ENCODE measurements around the gene ARHGEF39. TPM values are rescaled to one million over a fixed set of nuclear protein-coding genes. Genes with fewer than 3 reads are reported as not detected.

ARHGEF39 gene
- total and polyA plus RNA-seq, 9 of the 15 experiments (the other 6 are each of a cell fraction or from before 2014, with no cell fraction given), result 2.8 to 21.7 (median 12.9) TPM

DNA sequence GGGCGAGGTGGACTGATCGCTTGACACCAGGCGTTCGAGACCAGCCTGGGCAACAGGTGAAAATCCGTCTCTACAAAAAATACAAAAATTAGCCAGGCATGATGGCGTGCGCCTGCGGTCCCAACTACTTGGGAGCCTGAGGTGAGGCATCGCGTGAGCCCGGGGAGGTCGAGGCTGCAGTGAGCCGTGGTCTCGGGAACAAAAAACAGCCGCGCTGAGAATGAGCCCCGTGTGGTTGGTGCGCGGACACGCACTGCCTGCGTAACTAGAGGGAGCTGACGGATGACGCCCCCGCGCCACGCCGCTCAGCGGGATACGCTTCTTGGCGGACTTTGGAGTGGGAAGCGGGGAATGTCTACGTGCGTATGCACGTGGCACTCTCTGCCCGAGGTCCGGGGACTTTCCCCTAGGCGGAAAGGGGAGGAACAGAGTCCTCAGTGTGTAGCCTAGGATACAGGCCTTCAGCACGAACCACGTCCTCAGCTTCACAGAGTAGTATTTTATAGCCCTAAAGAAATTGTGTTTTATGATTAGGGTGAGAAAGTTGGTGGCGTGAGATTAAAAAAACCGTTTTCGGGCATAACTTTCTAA is 7.4 kb downstream of the ARHGEF39 start, which contains the start of gene RMRP (continued):
- TF ChIP-seq, protein P1, sequence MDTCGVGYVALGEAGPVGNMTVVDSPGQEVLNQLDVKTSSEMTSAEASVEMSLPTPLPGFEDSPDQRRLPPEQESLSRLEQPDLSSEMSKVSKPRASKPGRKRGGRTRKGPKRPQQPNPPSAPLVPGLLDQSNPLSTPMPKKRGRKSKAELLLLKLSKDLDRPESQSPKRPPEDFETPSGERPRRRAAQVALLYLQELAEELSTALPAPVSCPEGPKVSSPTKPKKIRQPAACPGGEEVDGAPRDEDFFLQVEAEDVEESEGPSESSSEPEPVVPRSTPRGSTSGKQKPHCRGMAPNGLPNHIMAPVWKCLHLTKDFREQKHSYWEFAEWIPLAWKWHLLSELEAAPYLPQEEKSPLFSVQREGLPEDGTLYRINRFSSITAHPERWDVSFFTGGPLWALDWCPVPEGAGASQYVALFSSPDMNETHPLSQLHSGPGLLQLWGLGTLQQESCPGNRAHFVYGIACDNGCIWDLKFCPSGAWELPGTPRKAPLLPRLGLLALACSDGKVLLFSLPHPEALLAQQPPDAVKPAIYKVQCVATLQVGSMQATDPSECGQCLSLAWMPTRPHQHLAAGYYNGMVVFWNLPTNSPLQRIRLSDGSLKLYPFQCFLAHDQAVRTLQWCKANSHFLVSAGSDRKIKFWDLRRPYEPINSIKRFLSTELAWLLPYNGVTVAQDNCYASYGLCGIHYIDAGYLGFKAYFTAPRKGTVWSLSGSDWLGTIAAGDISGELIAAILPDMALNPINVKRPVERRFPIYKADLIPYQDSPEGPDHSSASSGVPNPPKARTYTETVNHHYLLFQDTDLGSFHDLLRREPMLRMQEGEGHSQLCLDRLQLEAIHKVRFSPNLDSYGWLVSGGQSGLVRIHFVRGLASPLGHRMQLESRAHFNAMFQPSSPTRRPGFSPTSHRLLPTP (IDR thresholded peaks at IDR 0.05; ENCODE audit: borderline replicate concordance, extremely low read depth, insufficient read length), result peak; percentile 47
- TF ChIP-seq, protein P2, sequence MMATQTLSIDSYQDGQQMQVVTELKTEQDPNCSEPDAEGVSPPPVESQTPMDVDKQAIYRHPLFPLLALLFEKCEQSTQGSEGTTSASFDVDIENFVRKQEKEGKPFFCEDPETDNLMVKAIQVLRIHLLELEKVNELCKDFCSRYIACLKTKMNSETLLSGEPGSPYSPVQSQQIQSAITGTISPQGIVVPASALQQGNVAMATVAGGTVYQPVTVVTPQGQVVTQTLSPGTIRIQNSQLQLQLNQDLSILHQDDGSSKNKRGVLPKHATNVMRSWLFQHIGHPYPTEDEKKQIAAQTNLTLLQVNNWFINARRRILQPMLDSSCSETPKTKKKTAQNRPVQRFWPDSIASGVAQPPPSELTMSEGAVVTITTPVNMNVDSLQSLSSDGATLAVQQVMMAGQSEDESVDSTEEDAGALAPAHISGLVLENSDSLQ (IDR thresholded peaks at IDR 0.05), result peak; percentile 74
- TF ChIP-seq, protein P3, sequence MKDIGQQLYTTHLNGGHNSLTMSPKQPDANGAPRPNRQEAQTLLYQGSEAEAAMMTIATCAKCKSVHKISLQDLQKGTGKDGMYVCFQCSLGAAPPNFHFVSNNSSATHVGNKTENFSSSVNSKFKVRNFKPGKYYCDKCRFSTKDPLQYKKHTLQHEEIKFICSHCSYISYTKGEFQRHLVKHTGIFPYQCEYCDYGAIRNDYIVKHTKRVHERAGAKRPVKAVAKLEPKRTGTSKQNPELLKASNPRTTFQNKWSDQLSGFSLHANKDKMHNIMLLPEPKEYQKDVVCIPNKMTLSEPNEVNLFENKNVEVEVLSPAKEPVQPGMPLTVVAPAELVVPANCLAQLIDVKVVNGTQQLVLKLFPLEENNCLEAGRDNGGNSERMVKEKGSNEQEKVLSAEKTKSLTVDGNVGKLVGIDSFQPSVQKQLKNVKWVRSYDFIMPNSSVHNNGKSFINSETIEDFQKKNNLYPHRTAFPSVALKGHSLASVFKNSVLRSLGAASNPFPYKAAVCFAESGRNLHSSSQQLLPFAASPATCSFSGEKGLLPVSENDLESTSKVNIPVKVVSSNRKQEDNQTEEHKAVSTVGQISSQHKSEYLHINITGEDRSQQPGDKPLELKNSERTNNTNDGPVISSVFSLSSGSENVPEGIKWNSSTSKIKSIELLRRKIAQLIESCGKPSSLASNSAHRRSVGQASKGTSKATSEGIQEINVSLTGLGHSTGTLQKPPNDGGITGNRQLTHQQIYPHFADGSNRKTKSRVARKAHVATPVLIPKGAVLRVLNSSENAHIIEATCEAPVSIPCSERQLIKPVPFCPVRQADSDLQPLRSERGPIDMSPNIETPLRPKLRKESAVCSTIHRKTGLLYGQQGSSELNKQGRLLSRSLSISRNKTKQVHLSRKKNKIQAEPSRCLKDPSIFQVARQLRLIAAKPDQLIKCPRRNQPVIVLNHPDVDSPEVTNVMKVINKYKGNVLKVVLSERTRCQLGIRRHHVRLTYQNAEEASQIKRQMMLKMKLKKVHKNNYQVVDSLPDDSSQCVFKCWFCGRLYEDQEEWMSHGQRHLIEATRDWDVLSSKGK (CRISPR knock-in tag; IDR thresholded peaks at IDR 0.05), result no peak
- TF ChIP-seq ZNF239 (CRISPR knock-in tag; IDR thresholded peaks at IDR 0.05) (no peak), GTF2F1 (IDR thresholded peaks at IDR 0.05; ENCODE audit: low read depth, low read length) (no peak), ZNF23 (CRISPR knock-in tag; IDR thresholded peaks at IDR 0.05) (no peak), CCNT2 (IDR thresholded peaks at IDR 0.05; ENCODE audit: borderline replicate concordance, extremely low read depth, insufficient read length, low read depth, low read length) (no peak), NCOA4 (IDR thresholded peaks at IDR 0.05; ENCODE audit: partially characterized antibody) (no peak), RBM17 (IDR thresholded peaks at IDR 0.05; ENCODE audit: borderline replicate concordance, low read depth, low read length) (no peak), CBX5 (IDR thresholded peaks at IDR 0.05; ENCODE audit: borderline replicate concordance, low read depth) (no peak), ZNF766 (CRISPR knock-in tag; conservative IDR thresholded peaks at IDR 0.05) (no peak), NCOR1 (IDR thresholded peaks at IDR 0.05) (0 out of 2 replicates have a peak, but pooled peaks have one; percentile 9), POLR3G (IDR thresholded peaks at IDR 0.05; ENCODE audit: extremely low read depth, insufficient read length, insufficient replicate concordance) (peak; percentile 30), TRIM28 (IDR thresholded peaks at IDR 0.05) (peak; percentile 48; the same call in 1 of the 2 replicates), MCM5 (IDR thresholded peaks at IDR 0.05; ENCODE audit: low read depth) (no peak), TBL1XR1 (IDR thresholded peaks at IDR 0.05; ENCODE audit: low read length in 2 of 2) (no peak)
- TF ChIP-seq, protein P4, sequence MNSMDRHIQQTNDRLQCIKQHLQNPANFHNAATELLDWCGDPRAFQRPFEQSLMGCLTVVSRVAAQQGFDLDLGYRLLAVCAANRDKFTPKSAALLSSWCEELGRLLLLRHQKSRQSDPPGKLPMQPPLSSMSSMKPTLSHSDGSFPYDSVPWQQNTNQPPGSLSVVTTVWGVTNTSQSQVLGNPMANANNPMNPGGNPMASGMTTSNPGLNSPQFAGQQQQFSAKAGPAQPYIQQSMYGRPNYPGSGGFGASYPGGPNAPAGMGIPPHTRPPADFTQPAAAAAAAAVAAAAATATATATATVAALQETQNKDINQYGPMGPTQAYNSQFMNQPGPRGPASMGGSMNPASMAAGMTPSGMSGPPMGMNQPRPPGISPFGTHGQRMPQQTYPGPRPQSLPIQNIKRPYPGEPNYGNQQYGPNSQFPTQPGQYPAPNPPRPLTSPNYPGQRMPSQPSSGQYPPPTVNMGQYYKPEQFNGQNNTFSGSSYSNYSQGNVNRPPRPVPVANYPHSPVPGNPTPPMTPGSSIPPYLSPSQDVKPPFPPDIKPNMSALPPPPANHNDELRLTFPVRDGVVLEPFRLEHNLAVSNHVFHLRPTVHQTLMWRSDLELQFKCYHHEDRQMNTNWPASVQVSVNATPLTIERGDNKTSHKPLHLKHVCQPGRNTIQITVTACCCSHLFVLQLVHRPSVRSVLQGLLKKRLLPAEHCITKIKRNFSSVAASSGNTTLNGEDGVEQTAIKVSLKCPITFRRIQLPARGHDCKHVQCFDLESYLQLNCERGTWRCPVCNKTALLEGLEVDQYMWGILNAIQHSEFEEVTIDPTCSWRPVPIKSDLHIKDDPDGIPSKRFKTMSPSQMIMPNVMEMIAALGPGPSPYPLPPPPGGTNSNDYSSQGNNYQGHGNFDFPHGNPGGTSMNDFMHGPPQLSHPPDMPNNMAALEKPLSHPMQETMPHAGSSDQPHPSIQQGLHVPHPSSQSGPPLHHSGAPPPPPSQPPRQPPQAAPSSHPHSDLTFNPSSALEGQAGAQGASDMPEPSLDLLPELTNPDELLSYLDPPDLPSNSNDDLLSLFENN (IDR thresholded peaks at IDR 0.05; ENCODE audit: low read depth in 2 of 2, low read length in 2 of 2), result no peak
